Astrocyte of the hippocampus (primary cell): ENCODE data around the gene CEP83.

Experiments
- DNase-seq: peaks from one replicate; pipeline ENCODE4 v3.0.0; 2011; ENCODE audit warnings: low read depth, low spot score

The CEP83 gene

GRCh38 chr12:94269316-94269999 lies 190.2 kb downstream of the CEP83 start:
- no peak for DNase-seq

- no peak for DNase-seq
These were observed 191.7 kb downstream of the CEP83 start for GRCh38 chr12:94267921-94268471.

- DNase-seq = no peak
These were observed 192.2 kb downstream of the CEP83 start for GRCh38 chr12:94267537-94267872.

GRCh38 chr12:94266796-94267536 lies 192.7 kb downstream of the CEP83 start:
- DNase-seq = no peak

GRCh38 chr12:94265966-94266745 lies 193.5 kb downstream of the CEP83 start:
- DNase-seq = no peak

GRCh38 chr12:94265539-94265938 lies 194.1 kb downstream of the CEP83 start:
- DNase-seq = no peak

- DNase-seq = no peak
These were observed 194.8 kb downstream of the CEP83 start for GRCh38 chr12:94264736-94265485.

- peak; percentile 55 for DNase-seq
These were observed 195.6 kb downstream of the CEP83 start for GRCh38 chr12:94263905-94264561.

- DNase-seq = no peak
These were observed 196.5 kb downstream of the CEP83 start for GRCh38 chr12:94263011-94263811.

- peak; percentile 95 for DNase-seq
These were observed 197.2 kb downstream of the CEP83 start for GRCh38 chr12:94262228-94263010.

GRCh38 chr12:94261786-94262185 lies 197.9 kb downstream of the CEP83 start:
- no peak for DNase-seq

- no peak for DNase-seq
These were observed 198.5 kb downstream of the CEP83 start for GRCh38 chr12:94261119-94261518.

- DNase-seq = no peak
These were observed 198.9 kb downstream of the CEP83 start for GRCh38 chr12:94260717-94261116.

GRCh38 chr12:94260017-94260416 lies 199.7 kb downstream of the CEP83 start:
- no peak for DNase-seq

GRCh38 chr12:94258593-94258992 lies 201.1 kb downstream of the CEP83 start:
- DNase-seq = no peak
